Measurements from ENCODE around the gene NEUROG1. TPM values are rescaled to one million over a fixed set of nuclear protein-coding genes. Genes with fewer than 3 reads are reported as not detected.

The NEUROG1 gene
- total RNA-seq, 4 donors from 2014 or later: not detected

- DNase-seq (no peak), ATAC-seq (no peak)
- Histone ChIP-seq H3K36me3 (no peaks in the 10 kb centered on the region), H3K27ac (no peak overlapping the region), H3K27me3 (peaks cover 24 to 31% (median 25%) of the 10 kb centered on the region in 3 donors), H3K9me3 (no peaks in the 10 kb centered on the region), H3K4me1 (no peaks in the 10 kb centered on the region), H3K4me3 (no peak overlapping the region)
- in situ Hi-C loops (cut with MboI; ENCODE audit: low sequenced_read_pairs in 4 of 4): no loop called here
- TF ChIP-seq POLR2A (IDR thresholded peaks at IDR 0.05) (no peak), CTCF (IDR thresholded peaks at IDR 0.05 in 4 of 5, conservative IDR thresholded peaks at IDR 0.05 in 1 of 5) (no peak)
- intact Hi-C loops (cut with DNase I; ENCODE audit: low total_unique reads): no loop called here
Measured at GRCh38 chr5:135549413-135549812, 13.6 kb upstream of the NEUROG1 start.

GRCh38 chr5:135547590-135548254 lies 12.0 kb upstream of the NEUROG1 start:
- in situ Hi-C loops (cut with MboI; ENCODE audit: low sequenced_read_pairs in 4 of 4) (no loop called here), intact Hi-C loops (cut with DNase I; ENCODE audit: low total_unique reads) (no loop called here)
- DNase-seq (no peak), ATAC-seq (no peak)
- Histone ChIP-seq H3K4me3 (no peak overlapping the region), H3K9me3 (no peaks in the 10 kb centered on the region), H3K36me3 (no peaks in the 10 kb centered on the region), H3K4me1 (peaks cover 10 to 13% of the 10 kb centered on the region in 2 donors), H3K27ac (no peak overlapping the region), H3K27me3 (peaks cover 38 to 46% (median 40%) of the 10 kb centered on the region in 3 donors)
- no peak for TF ChIP-seq POLR2A (IDR thresholded peaks at IDR 0.05)
- no peak for TF ChIP-seq CTCF (IDR thresholded peaks at IDR 0.05 in 4 of 5, conservative IDR thresholded peaks at IDR 0.05 in 1 of 5)

GRCh38 chr5:135546912-135547311 lies 11.1 kb upstream of the NEUROG1 start:
- intact Hi-C loops (cut with DNase I; ENCODE audit: low total_unique reads): no loop called here
- Histone ChIP-seq H3K27me3 (peaks cover 46 to 54% (median 48%) of the 10 kb centered on the region in 3 donors), H3K36me3 (no peaks in the 10 kb centered on the region), H3K4me1 (peaks cover 10 to 13% of the 10 kb centered on the region in 2 donors), H3K9me3 (no peaks in the 10 kb centered on the region), H3K4me3 (no peak overlapping the region), H3K27ac (no peak overlapping the region)
- no peak for DNase-seq
- no peak for ATAC-seq
- in situ Hi-C loops (cut with MboI; ENCODE audit: low sequenced_read_pairs in 4 of 4): no loop called here
- TF ChIP-seq CTCF (IDR thresholded peaks at IDR 0.05 in 4 of 5, conservative IDR thresholded peaks at IDR 0.05 in 1 of 5) (no peak), POLR2A (IDR thresholded peaks at IDR 0.05) (no peak)

GRCh38 chr5:135546101-135546500 lies 10.3 kb upstream of the NEUROG1 start:
- in situ Hi-C loops (cut with MboI; ENCODE audit: low sequenced_read_pairs in 4 of 4): no loop called here
- no peaks in the 10 kb centered on the region for H3K36me3 ChIP-seq
- DNase-seq (no peak), ATAC-seq (no peak)
- peaks cover 10 to 13% of the 10 kb centered on the region in 2 donors for H3K4me1 ChIP-seq
- H3K27me3 ChIP-seq: peaks cover 51 to 61% (median 52%) of the 10 kb centered on the region in 3 donors
- no peak overlapping the region for H3K4me3 ChIP-seq
- TF ChIP-seq CTCF (IDR thresholded peaks at IDR 0.05 in 4 of 5, conservative IDR thresholded peaks at IDR 0.05 in 1 of 5) (no peak), POLR2A (IDR thresholded peaks at IDR 0.05) (no peak)
- no peak overlapping the region for H3K27ac ChIP-seq
- no peaks in the 10 kb centered on the region for H3K9me3 ChIP-seq
- intact Hi-C loops (cut with DNase I; ENCODE audit: low total_unique reads): no loop called here

Data from gastrocnemius medialis (tissue), 4 donors.